Stomach (tissue), 4 donors: ENCODE results near the gene TTBK2.

Experiments
- CTCF ChIP-seq, 7 experiments: fragments of 450-650 bp in 4 of 7; fragments of 200-600 bp in 3 of 7; sonication (generic) in 3 of 7; IDR thresholded peaks; one replicate each; pipeline ENCODE4 v1.5.1; 2016 to 2019; ENCODE audit warnings: antibody characterized with exemption in 7 of 7, control low read depth in 2 of 7, mild to moderate bottlenecking in 1 of 7
- EP300 ChIP-seq: sonication (generic); formaldehyde crosslinking; IDR thresholded peaks from one replicate; pipeline ENCODE4 v1.6.1; 2017; ENCODE audit warnings: antibody characterized with exemption

- no peak for TF ChIP-seq CTCF (IDR thresholded peaks at IDR 0.05)
- no peak for TF ChIP-seq EP300
Measured at GRCh38 chr15:42811433-42811832, 109.1 kb downstream of the TTBK2 start.
